ENCODE data around the gene NACC1.

NACC1 gene

GRCh38 chr19:13100031-13100588 is 18.0 kb upstream of the NACC1 start:
- DNase-seq (ENCODE audit: low read depth), result peak; percentile 52

- DNase-seq (ENCODE audit: low read depth), result peak; percentile 50
Observed at GRCh38 chr19:13100841-13101589, 17.0 kb upstream of the NACC1 start.

GRCh38 chr19:13101590-13102415 is 16.3 kb upstream of the NACC1 start:
- DNase-seq (ENCODE audit: low read depth), result no peak

- DNase-seq (ENCODE audit: low read depth), result no peak
Observed at GRCh38 chr19:13102416-13102665, 15.7 kb upstream of the NACC1 start.

- DNase-seq (ENCODE audit: low read depth), result peak; percentile 75
Observed at GRCh38 chr19:13102666-13103580, 15.1 kb upstream of the NACC1 start, which contains the start of gene LYL1. LYL1 (minus strand) TSS chr19:13102858; CDS start chr19:13101171, 1,687 bp downstream.

- no peak for DNase-seq (ENCODE audit: low read depth)
Observed at GRCh38 chr19:13103581-13104359, 14.3 kb upstream of the NACC1 start.

- DNase-seq (ENCODE audit: low read depth), result no peak
Observed at GRCh38 chr19:13104360-13104847, 13.7 kb upstream of the NACC1 start.

- no peak for DNase-seq (ENCODE audit: low read depth)
Observed at GRCh38 chr19:13104848-13105711, 13.0 kb upstream of the NACC1 start.

GRCh38 chr19:13109361-13110098 is 8.5 kb upstream of the NACC1 start:
- DNase-seq (ENCODE audit: low read depth), result no peak

GRCh38 chr19:13110099-13110610 is 7.9 kb upstream of the NACC1 start:
- DNase-seq (ENCODE audit: low read depth), result no peak

GRCh38 chr19:13112555-13112954 is 5.5 kb upstream of the NACC1 start:
- no peak for DNase-seq (ENCODE audit: low read depth)

GRCh38 chr19:13115936-13116281 is 2.2 kb upstream of the NACC1 start:
- no peak for DNase-seq (ENCODE audit: low read depth)

GRCh38 chr19:13116282-13117175 is 1.5 kb upstream of the NACC1 start, which contains the start of gene TRMT1:
TRMT1 (minus strand) TSS chr19:13116740; CDS start chr19:13116399, 341 bp downstream.
- DNase-seq (ENCODE audit: low read depth), result peak; percentile 96

- DNase-seq (ENCODE audit: low read depth), result peak; percentile 43
Observed at GRCh38 chr19:13117176-13117771, 790 bp upstream of the NACC1 start.

GRCh38 chr19:13118424-13119193 is 545 bp downstream of the NACC1 start:
- DNase-seq (ENCODE audit: low read depth), result peak; percentile 71

GRCh38 chr19:13119627-13120026 is 1.6 kb downstream of the NACC1 start:
- peak; percentile 67 for DNase-seq (ENCODE audit: low read depth)

GRCh38 chr19:13120031-13120430 is 2.0 kb downstream of the NACC1 start:
- no peak for DNase-seq (ENCODE audit: low read depth)
